ENCODE data around the gene ZNF483. TPM values are rescaled to one million over a fixed set of nuclear protein-coding genes. Genes with fewer than 3 reads are reported as not detected.
"Not testable (repeated sequence)": the region's sequence is repeated elsewhere in the genome, so short reads cannot be mapped to it uniquely, and the experiment has no call there.

ZNF483 gene
- total RNA-seq, 1 experiment from 2014 or later = 4.8 TPM

- no TSS peak for BruUV-seq (replicated peaks)
Observed at GRCh38 chr9:111613436-111614040, 88.6 kb downstream of the ZNF483 start.

GRCh38 chr9:111615928-111616327 is 90.9 kb downstream of the ZNF483 start:
- DNase-seq (ENCODE audit: low read depth, low spot score) = no peak
- Histone ChIP-seq H3K36me3 (ENCODE audit: control insufficient read depth, insufficient read depth, low read length) (no peaks in the 10 kb centered on the region), H3K27ac (ENCODE audit: low read length) (no peak overlapping the region), H3K27me3 (ENCODE audit: control insufficient read depth, insufficient read depth, low read length) (no peaks in the 10 kb centered on the region), H3K4me1 (ENCODE audit: control insufficient read depth, insufficient read depth, low read length) (no peaks in the 10 kb centered on the region), H3K9me3 (ENCODE audit: control insufficient read depth, insufficient read depth, low read depth, low read length) (no peaks in the 10 kb centered on the region), H3K4me3 (ENCODE audit: low read depth in 2 of 2, low read length in 2 of 2) (no peak overlapping the region)
- in situ Hi-C loops (cut with HindIII; ENCODE audit: low pct_unique_long_range_greater_than_20kb, low sequenced_read_pairs) (no loop called here), intact Hi-C loops (cut with micrococcal nuclease; ENCODE audit: unreplicated experiment) (no loop called here)
- BruUV-seq (replicated peaks) = no TSS peak
- TF ChIP-seq SIN3A (IDR thresholded peaks at IDR 0.05; ENCODE audit: borderline replicate concordance, insufficient read depth, low read depth, low read length) (no peak), CTCF (IDR thresholded peaks at IDR 0.05) (no peak), POLR2AphosphoS5 (IDR thresholded peaks at IDR 0.05; ENCODE audit: low read depth, low read length) (no peak), TCF7L2 (IDR thresholded peaks at IDR 0.05; ENCODE audit: low read depth, low read length) (no peak), REST (IDR thresholded peaks at IDR 0.05; ENCODE audit: insufficient read depth in 1 of 2, low read depth in 2 of 2, low read length in 1 of 2) (no peak)
- ATAC-seq = no peak
- ChIA-PET CTCF (no interaction called here), POLR2A (no interaction called here)

More at GRCh38 chr9:111613436-111614040, 88.6 kb downstream of the ZNF483 start:
- TF ChIP-seq REST (IDR thresholded peaks at IDR 0.05; ENCODE audit: insufficient read depth in 1 of 2, low read depth in 2 of 2, low read length in 1 of 2) (no peak), POLR2AphosphoS5 (IDR thresholded peaks at IDR 0.05; ENCODE audit: low read depth, low read length) (no peak)
- no peak for ATAC-seq
- no peaks in the 10 kb centered on the region for H3K9me3 ChIP-seq (ENCODE audit: control insufficient read depth, insufficient read depth, low read depth, low read length)
- ChIA-PET CTCF (interaction anchor here (0.7 kb wide), 1 partner anchor 452 kb away, joined by 4 read pairs; no protein-coding TSS in a partner anchor), POLR2A (no interaction called here)
- no peak for DNase-seq (ENCODE audit: low read depth, low spot score)
- no peaks in the 10 kb centered on the region for H3K27me3 ChIP-seq (ENCODE audit: control insufficient read depth, insufficient read depth, low read length)
- in situ Hi-C loops (cut with HindIII; ENCODE audit: low pct_unique_long_range_greater_than_20kb, low sequenced_read_pairs) (no loop called here), intact Hi-C loops (cut with micrococcal nuclease; ENCODE audit: unreplicated experiment) (no loop called here)
- H3K27ac ChIP-seq (ENCODE audit: low read length) = no peak overlapping the region
- H3K4me1 ChIP-seq (ENCODE audit: control insufficient read depth, insufficient read depth, low read length) = no peaks in the 10 kb centered on the region
- H3K36me3 ChIP-seq (ENCODE audit: control insufficient read depth, insufficient read depth, low read length) = no peaks in the 10 kb centered on the region
- H3K4me3 ChIP-seq (ENCODE audit: low read depth in 2 of 2, low read length in 2 of 2) = no peak overlapping the region

- ATAC-seq; H3K4me1 ChIP-seq (ENCODE audit: control insufficient read depth, insufficient read depth, low read length); H3K36me3 ChIP-seq (ENCODE audit: control insufficient read depth, insufficient read depth, low read length); DNase-seq (ENCODE audit: low read depth, low spot score); in situ Hi-C loops (cut with HindIII; ENCODE audit: low pct_unique_long_range_greater_than_20kb, low sequenced_read_pairs); POLR2A ChIA-PET; H3K4me3 ChIP-seq (ENCODE audit: low read depth in 2 of 2, low read length in 2 of 2); H3K27me3 ChIP-seq (ENCODE audit: control insufficient read depth, insufficient read depth, low read length); CTCF ChIA-PET; intact Hi-C loops (cut with micrococcal nuclease; ENCODE audit: unreplicated experiment); H3K27ac ChIP-seq (ENCODE audit: low read length); H3K9me3 ChIP-seq (ENCODE audit: control insufficient read depth, insufficient read depth, low read depth, low read length); BruUV-seq (replicated peaks): not testable (repeated sequence)
Observed at GRCh38 chr9:111617349-111617748, 92.4 kb downstream of the ZNF483 start.
